ENCODE results near the gene MEGF11. TPM values are rescaled to one million over a fixed set of nuclear protein-coding genes. Genes with fewer than 3 reads are reported as not detected.

The MEGF11 gene
- total RNA-seq, 1 experiment from 2014 or later, result not detected

DNA sequence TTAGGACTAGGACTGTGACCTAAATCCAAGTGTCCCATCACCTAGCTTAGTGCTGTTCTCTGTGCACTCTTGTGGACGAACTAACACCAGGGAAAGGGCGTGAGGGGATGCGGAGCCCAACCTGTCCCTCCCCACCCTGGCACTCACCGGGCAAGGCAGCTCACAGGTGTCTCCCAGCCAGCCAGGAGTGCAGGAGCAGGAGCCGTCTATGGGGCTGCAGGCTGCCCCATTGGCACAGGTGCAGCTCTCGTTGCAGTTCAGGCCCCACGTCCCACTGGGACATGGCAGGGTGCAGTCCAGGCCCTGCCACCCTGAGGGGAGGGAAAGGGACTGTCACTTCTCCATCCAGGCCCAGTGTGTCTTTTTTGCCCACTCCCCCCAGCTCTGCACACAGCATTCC lies 324.0 kb downstream of the MEGF11 start:
- ATAC-seq, result no peak
- H3K27ac ChIP-seq (ENCODE audit: low read length), result no peak overlapping the region
- H3K79me2 ChIP-seq (ENCODE audit: low read length), result no peaks in the 10 kb centered on the region
- H3K36me3 ChIP-seq (ENCODE audit: low read depth, low read length), result no peaks in the 10 kb centered on the region
- CTCF ChIA-PET, result no interaction called here
- H2AFZ ChIP-seq (ENCODE audit: low read length), result no peak overlapping the region
- POLR2A ChIA-PET (ENCODE audit: unreplicated experiment), result no interaction called here
- no peaks in the 10 kb centered on the region for H3K9me2 ChIP-seq (replicated peaks; ENCODE audit: low read length)
- no peak overlapping the region for H3K4me2 ChIP-seq (ENCODE audit: low read length)
- no peak overlapping the region for H3K4me3 ChIP-seq (ENCODE audit: low read length)
- no TSS peak for BruUV-seq (replicated peaks)
- intact Hi-C loops (cut with micrococcal nuclease), result no loop called here
- no peaks in the 10 kb centered on the region for H3F3A ChIP-seq (ENCODE audit: low read length, unreplicated experiment)
- no peaks in the 10 kb centered on the region for H3K4me1 ChIP-seq (ENCODE audit: insufficient read depth, low read length)
- no peak for DNase-seq
- H3K9me3 ChIP-seq (ENCODE audit: low read length), result no peaks in the 10 kb centered on the region
- H4K20me1 ChIP-seq (ENCODE audit: low read length), result no peaks in the 10 kb centered on the region
- H3K27me3 ChIP-seq (ENCODE audit: low read length), result no peaks in the 10 kb centered on the region
- TF ChIP-seq, protein P1, sequence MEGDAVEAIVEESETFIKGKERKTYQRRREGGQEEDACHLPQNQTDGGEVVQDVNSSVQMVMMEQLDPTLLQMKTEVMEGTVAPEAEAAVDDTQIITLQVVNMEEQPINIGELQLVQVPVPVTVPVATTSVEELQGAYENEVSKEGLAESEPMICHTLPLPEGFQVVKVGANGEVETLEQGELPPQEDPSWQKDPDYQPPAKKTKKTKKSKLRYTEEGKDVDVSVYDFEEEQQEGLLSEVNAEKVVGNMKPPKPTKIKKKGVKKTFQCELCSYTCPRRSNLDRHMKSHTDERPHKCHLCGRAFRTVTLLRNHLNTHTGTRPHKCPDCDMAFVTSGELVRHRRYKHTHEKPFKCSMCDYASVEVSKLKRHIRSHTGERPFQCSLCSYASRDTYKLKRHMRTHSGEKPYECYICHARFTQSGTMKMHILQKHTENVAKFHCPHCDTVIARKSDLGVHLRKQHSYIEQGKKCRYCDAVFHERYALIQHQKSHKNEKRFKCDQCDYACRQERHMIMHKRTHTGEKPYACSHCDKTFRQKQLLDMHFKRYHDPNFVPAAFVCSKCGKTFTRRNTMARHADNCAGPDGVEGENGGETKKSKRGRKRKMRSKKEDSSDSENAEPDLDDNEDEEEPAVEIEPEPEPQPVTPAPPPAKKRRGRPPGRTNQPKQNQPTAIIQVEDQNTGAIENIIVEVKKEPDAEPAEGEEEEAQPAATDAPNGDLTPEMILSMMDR (conservative IDR thresholded peaks at IDR 0.05; ENCODE audit: low read depth, low read length), result no peak
- TF ChIP-seq EZH2 (IDR thresholded peaks at IDR 0.05; ENCODE audit: low read length, unreplicated experiment), result no peak
- no peak for TF ChIP-seq EZH2phosphoT487 (IDR thresholded peaks at IDR 0.05; ENCODE audit: borderline replicate concordance, low read length)
- H3K9ac ChIP-seq (ENCODE audit: low read length), result no peak overlapping the region

DNA sequence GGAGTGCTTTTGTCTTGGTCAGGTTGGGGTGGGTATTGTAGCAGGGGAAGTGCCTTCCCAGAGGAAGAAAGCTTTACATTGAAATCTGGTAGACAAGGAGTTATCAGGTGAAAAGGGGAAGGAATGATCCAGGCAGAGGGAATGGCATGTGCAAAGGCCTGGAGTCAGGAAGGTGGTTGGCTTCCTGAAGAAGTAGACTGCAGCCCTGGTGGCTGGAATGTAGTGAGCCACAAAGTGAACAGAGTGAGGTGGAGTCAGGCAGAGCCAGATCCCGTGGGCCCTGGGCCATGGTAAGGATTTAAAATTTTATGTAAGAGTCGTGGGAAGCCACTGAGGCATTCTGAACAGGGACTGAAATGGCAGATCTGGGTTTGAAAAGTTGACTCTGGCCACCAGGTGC lies 326.0 kb downstream of the MEGF11 start:
- intact Hi-C loops (cut with micrococcal nuclease), result no loop called here
- ChIA-PET CTCF (no interaction called here), POLR2A (ENCODE audit: unreplicated experiment) (no interaction called here)
- Histone ChIP-seq H3K4me2 (ENCODE audit: low read length) (no peak overlapping the region), H3K9ac (ENCODE audit: low read length) (no peak overlapping the region), H3K9me3 (ENCODE audit: low read length) (no peaks in the 10 kb centered on the region), H3K27me3 (ENCODE audit: low read length) (no peaks in the 10 kb centered on the region), H3K4me1 (ENCODE audit: insufficient read depth, low read length) (no peaks in the 10 kb centered on the region), H3K79me2 (ENCODE audit: low read length) (no peaks in the 10 kb centered on the region), H3F3A (ENCODE audit: low read length, unreplicated experiment) (no peaks in the 10 kb centered on the region), H3K4me3 (ENCODE audit: low read length) (no peak overlapping the region), H4K20me1 (ENCODE audit: low read length) (no peaks in the 10 kb centered on the region), H3K27ac (ENCODE audit: low read length) (no peak overlapping the region), H2AFZ (ENCODE audit: low read length) (no peak overlapping the region), H3K9me2 (replicated peaks; ENCODE audit: low read length) (no peaks in the 10 kb centered on the region), H3K36me3 (ENCODE audit: low read depth, low read length) (no peaks in the 10 kb centered on the region)
- TF ChIP-seq, protein P1 (conservative IDR thresholded peaks at IDR 0.05; ENCODE audit: low read depth, low read length), result 0 out of 2 replicates have a peak, but pooled peaks have one; percentile 9
- no peak for TF ChIP-seq EZH2phosphoT487 (IDR thresholded peaks at IDR 0.05; ENCODE audit: borderline replicate concordance, low read length)
- TF ChIP-seq EZH2 (IDR thresholded peaks at IDR 0.05; ENCODE audit: low read length, unreplicated experiment), result no peak
- no peak for DNase-seq
- ATAC-seq, result no peak
- no TSS peak for BruUV-seq (replicated peaks)

DNA sequence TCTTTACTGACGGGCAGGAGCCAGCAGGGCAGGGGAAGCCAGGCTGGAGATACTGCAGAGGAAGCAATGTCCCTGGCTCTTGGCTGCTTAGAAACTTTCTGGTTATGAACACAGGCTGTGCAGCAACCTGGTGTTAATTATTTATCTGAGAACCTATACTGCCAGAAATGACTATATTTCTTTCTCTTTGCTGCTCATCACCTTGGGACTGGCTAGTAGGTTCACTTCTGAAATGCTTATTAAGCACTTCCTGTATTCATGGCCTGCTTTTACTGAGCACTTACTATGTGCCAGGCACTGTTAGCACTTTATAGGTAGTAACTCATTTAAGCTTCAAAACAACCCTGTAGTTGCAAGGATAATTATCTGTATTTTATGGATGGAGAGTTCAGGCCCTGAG lies 326.7 kb downstream of the MEGF11 start:
- no peaks in the 10 kb centered on the region for H3K9me3 ChIP-seq (ENCODE audit: low read length)
- H3K4me2 ChIP-seq (ENCODE audit: low read length), result no peak overlapping the region
- H3K9me2 ChIP-seq (replicated peaks; ENCODE audit: low read length), result no peaks in the 10 kb centered on the region
- no peaks in the 10 kb centered on the region for H3K79me2 ChIP-seq (ENCODE audit: low read length)
- no peaks in the 10 kb centered on the region for H3F3A ChIP-seq (ENCODE audit: low read length, unreplicated experiment)
- no peak for ATAC-seq
- H3K9ac ChIP-seq (ENCODE audit: low read length), result no peak overlapping the region
- H3K27me3 ChIP-seq (ENCODE audit: low read length), result no peaks in the 10 kb centered on the region
- no peak overlapping the region for H3K27ac ChIP-seq (ENCODE audit: low read length)
- intact Hi-C loops (cut with micrococcal nuclease), result no loop called here
- H3K4me1 ChIP-seq (ENCODE audit: insufficient read depth, low read length), result no peaks in the 10 kb centered on the region
- TF ChIP-seq, protein P1 (conservative IDR thresholded peaks at IDR 0.05; ENCODE audit: low read depth, low read length), result no peak
- no peak for TF ChIP-seq EZH2 (IDR thresholded peaks at IDR 0.05; ENCODE audit: low read length, unreplicated experiment)
- no peak for TF ChIP-seq EZH2phosphoT487 (IDR thresholded peaks at IDR 0.05; ENCODE audit: borderline replicate concordance, low read length)
- no peak for DNase-seq
- BruUV-seq (replicated peaks), result no TSS peak
- POLR2A ChIA-PET (ENCODE audit: unreplicated experiment), result no interaction called here
- no peaks in the 10 kb centered on the region for H4K20me1 ChIP-seq (ENCODE audit: low read length)
- no peaks in the 10 kb centered on the region for H3K36me3 ChIP-seq (ENCODE audit: low read depth, low read length)
- no peak overlapping the region for H3K4me3 ChIP-seq (ENCODE audit: low read length)
- H2AFZ ChIP-seq (ENCODE audit: low read length), result no peak overlapping the region
- CTCF ChIA-PET, result no interaction called here
